HUES6 (cell line): Measurements from ENCODE around the gene ANAPC5.
"Not testable (repeated sequence)": the region's sequence is repeated elsewhere in the genome, so short reads cannot be mapped to it uniquely, and the experiment has no call there.

Experiments used
- H3K27ac ChIP-seq: 2 replicates; pipeline ENCODE4 v1.7.0; 2013; ENCODE audit warnings: low read depth, mild to moderate bottlenecking, low read length, inconsistent platforms
- H3K27me3 ChIP-seq: 2 replicates; pipeline ENCODE4 v1.6.1; 2013; ENCODE audit warnings: low read length; ENCODE audit not compliant: control insufficient read depth, insufficient read depth
- H3K36me3 ChIP-seq: 2 replicates; pipeline ENCODE4 v1.6.1; 2013; ENCODE audit warnings: low read length; ENCODE audit not compliant: control insufficient read depth, insufficient read depth
- H3K4me1 ChIP-seq: 2 replicates; pipeline ENCODE4 v1.6.1; 2013; ENCODE audit warnings: low read length; ENCODE audit not compliant: control insufficient read depth, insufficient read depth
- H3K4me3 ChIP-seq: 2 replicates; pipeline ENCODE4 v1.5.1; 2013; ENCODE audit warnings: low read depth, low read length
- H3K9ac ChIP-seq: one replicate; pipeline ENCODE4 v1.6.1; 2013; ENCODE audit warnings: mild to moderate bottlenecking, low read length
- H3K9me3 ChIP-seq: 2 replicates; pipeline ENCODE4 v1.6.1; 2013; ENCODE audit warnings: low read depth, low read length; ENCODE audit not compliant: control insufficient read depth, insufficient read depth

The ANAPC5 gene

GRCh38 chr12:121333747-121334146, 18.5 kb downstream of the ANAPC5 start:
- Histone ChIP-seq H3K36me3 (peaks cover 77% of the 10 kb centered on the region), H3K27me3 (no peaks in the 10 kb centered on the region), H3K9ac (no peak overlapping the region), H3K27ac (no peak overlapping the region), H3K4me1 (no peaks in the 10 kb centered on the region), H3K4me3 (no peak overlapping the region), H3K9me3 (no peaks in the 10 kb centered on the region)

GRCh38 chr12:121331248-121331647, 21.0 kb downstream of the ANAPC5 start:
- Histone ChIP-seq H3K36me3 (peaks cover 83% of the 10 kb centered on the region), H3K27me3 (no peaks in the 10 kb centered on the region), H3K4me1 (no peaks in the 10 kb centered on the region), H3K4me3 (no peak overlapping the region), H3K27ac (no peak overlapping the region), H3K9me3 (no peaks in the 10 kb centered on the region), H3K9ac (no peak overlapping the region)

GRCh38 chr12:121330692-121331091, 21.5 kb downstream of the ANAPC5 start:
- Histone ChIP-seq H3K4me1 (no peaks in the 10 kb centered on the region), H3K4me3 (no peak overlapping the region), H3K9me3 (no peaks in the 10 kb centered on the region), H3K9ac (no peak overlapping the region), H3K27me3 (no peaks in the 10 kb centered on the region), H3K36me3 (peaks cover 88% of the 10 kb centered on the region), H3K27ac (no peak overlapping the region)

GRCh38 chr12:121330195-121330594, 22.0 kb downstream of the ANAPC5 start:
- no peak overlapping the region for H3K27ac ChIP-seq

DNA sequence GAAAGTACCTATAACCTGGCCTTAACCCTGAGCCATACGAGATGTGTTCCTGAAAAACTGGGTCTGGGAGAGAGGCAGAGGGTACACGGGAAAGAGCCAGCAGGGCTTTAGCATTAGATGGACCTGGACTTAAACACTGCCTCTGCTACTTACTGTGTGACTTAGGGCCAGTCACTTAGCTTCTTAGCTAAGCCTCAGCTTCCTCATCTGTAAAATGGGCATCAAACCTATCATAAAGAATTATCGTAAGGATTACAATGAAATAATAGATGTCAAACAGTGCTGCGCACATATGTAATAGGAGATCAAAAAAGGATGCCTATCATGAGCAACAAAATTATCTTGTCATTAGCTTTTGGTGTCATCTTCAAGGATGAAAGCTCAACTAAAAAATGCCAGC, 23.6 kb downstream of the ANAPC5 start:
- no peaks in the 10 kb centered on the region for H3K9me3 ChIP-seq
- no peak overlapping the region for H3K9ac ChIP-seq
- H3K27ac ChIP-seq: no peak overlapping the region
- H3K4me1 ChIP-seq: no peaks in the 10 kb centered on the region
- peaks cover 89% of the 10 kb centered on the region for H3K36me3 ChIP-seq
- no peak overlapping the region for H3K4me3 ChIP-seq
- no peaks in the 10 kb centered on the region for H3K27me3 ChIP-seq

More at GRCh38 chr12:121330195-121330594, 22.0 kb downstream of the ANAPC5 start:
- Histone ChIP-seq H3K4me1 (no peaks in the 10 kb centered on the region), H3K4me3 (no peak overlapping the region), H3K9ac (no peak overlapping the region), H3K27me3 (no peaks in the 10 kb centered on the region), H3K36me3 (peaks cover 85% of the 10 kb centered on the region), H3K9me3 (no peaks in the 10 kb centered on the region)

- H3K27me3 ChIP-seq: no peaks in the 10 kb centered on the region
- no peaks in the 10 kb centered on the region for H3K9me3 ChIP-seq
- H3K36me3 ChIP-seq: peaks cover 90% of the 10 kb centered on the region
- no peak overlapping the region for H3K4me3 ChIP-seq
- H3K9ac ChIP-seq: no peak overlapping the region
- H3K4me1 ChIP-seq: no peaks in the 10 kb centered on the region
- no peak overlapping the region for H3K27ac ChIP-seq
These were observed 25.1 kb downstream of the ANAPC5 start for GRCh38 chr12:121326996-121327674.

GRCh38 chr12:121325922-121326396, 26.3 kb downstream of the ANAPC5 start:
- no peak overlapping the region for H3K9ac ChIP-seq
- no peaks in the 10 kb centered on the region for H3K9me3 ChIP-seq
- H3K27ac ChIP-seq: no peak overlapping the region
- H3K36me3 ChIP-seq: peaks cover 84% of the 10 kb centered on the region
- H3K4me1 ChIP-seq: no peaks in the 10 kb centered on the region
- H3K27me3 ChIP-seq: no peaks in the 10 kb centered on the region
- H3K4me3 ChIP-seq: no peak overlapping the region

GRCh38 chr12:121323908-121324307, 28.3 kb downstream of the ANAPC5 start:
- no peaks in the 10 kb centered on the region for H3K4me1 ChIP-seq
- H3K27me3 ChIP-seq: no peaks in the 10 kb centered on the region
- H3K9ac ChIP-seq: no peak overlapping the region
- no peak overlapping the region for H3K27ac ChIP-seq
- peaks cover 80% of the 10 kb centered on the region for H3K36me3 ChIP-seq
- H3K4me3 ChIP-seq: no peak overlapping the region
- H3K9me3 ChIP-seq: no peaks in the 10 kb centered on the region

DNA sequence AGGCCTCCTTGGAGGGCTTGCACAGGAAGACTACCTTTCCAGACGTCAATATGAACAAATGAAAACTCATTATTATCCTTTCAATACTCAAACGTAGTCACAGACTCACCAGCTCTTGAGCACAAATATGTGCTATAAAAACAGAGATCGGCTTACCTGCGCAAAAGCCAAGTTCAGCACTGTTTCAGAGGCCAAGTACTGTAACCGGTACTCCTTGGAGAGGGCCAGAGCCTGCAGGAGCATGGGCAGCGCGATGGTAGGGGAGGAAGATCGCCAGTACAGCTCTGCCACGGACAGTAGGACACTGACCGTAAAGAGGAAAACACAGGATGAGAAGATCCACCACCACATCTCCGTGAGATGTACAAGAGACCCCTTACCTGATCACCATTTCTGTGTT, 34.1 kb downstream of the ANAPC5 start:
- peaks cover 49% of the 10 kb centered on the region for H3K36me3 ChIP-seq
- H3K27ac ChIP-seq: no peak overlapping the region

DNA sequence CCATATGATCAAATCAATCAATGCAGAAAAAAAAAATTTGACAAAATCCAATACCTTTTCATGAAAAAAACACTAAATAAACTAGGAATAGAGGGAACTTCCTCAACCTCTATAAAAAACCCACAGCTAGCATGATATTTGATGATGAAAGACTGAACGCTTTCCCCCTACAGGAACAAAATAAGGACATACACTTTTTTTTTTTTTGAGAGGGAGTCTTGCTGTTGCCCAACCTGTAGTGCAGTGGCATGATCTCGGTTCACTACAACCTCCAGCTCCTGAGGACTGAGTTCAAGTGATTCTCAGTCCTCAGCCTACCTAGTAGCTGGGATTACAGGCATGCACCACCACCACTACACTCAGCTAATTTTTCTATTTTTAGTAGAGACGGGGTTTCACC, 37.8 kb downstream of the ANAPC5 start:
- no peaks in the 10 kb centered on the region for H3K27me3 ChIP-seq
- H3K9me3 ChIP-seq: no peaks in the 10 kb centered on the region
- H3K36me3 ChIP-seq: peaks cover 52% of the 10 kb centered on the region
- H3K4me1 ChIP-seq: no peaks in the 10 kb centered on the region
- H3K4me3 ChIP-seq: no peak overlapping the region
- no peak overlapping the region for H3K9ac ChIP-seq
- H3K27ac ChIP-seq: no peak overlapping the region

More for the DNA sequence above, 34.1 kb downstream of the ANAPC5 start:
- Histone ChIP-seq H3K9ac (no peak overlapping the region), H3K4me1 (no peaks in the 10 kb centered on the region), H3K9me3 (no peaks in the 10 kb centered on the region), H3K4me3 (no peak overlapping the region), H3K27me3 (no peaks in the 10 kb centered on the region)

DNA sequence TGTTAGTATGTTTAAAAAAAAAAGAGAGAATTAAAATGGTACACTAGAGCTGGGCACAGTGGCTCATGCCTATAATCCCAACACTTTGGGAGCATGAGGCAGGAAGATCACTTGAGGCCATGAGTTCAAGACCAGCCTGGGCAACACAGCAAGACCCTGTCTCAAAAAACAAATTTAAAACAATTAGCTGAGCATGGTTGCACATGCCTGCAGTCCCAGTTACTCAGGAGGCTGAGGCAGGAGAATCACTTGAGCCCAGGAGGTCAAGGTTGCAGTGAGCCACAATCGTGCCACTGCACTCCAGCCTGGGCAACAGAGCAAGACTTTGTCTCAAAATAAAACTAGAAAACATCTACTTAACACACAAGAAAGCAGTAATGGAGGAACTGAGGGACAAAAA, 42.0 kb downstream of the ANAPC5 start:
- not testable (repeated sequence) for H3K9ac ChIP-seq, H3K4me1 ChIP-seq, H3K27ac ChIP-seq, H3K9me3 ChIP-seq, H3K27me3 ChIP-seq, H3K4me3 ChIP-seq
- H3K36me3 ChIP-seq: peaks cover 38% of the 10 kb centered on the region
